DOHH2 (cell line): ENCODE measurements around the gene POLR3GL.

ENCODE experiments used
- CTCF ChIP-seq: fragments of 200-600 bp; sonication (generic); IDR thresholded peaks from one replicate; pipeline ENCODE4 v1.5.1; 2014; ENCODE audit warnings: antibody characterized with exemption, mild to moderate bottlenecking, low read depth, low read length; ENCODE audit not compliant: poor library complexity, severe bottlenecking
- EZH2phosphoT487 ChIP-seq: fragments of 200-600 bp; sonication (generic); IDR thresholded peaks from 2 replicates; pipeline ENCODE4 v1.6.1; 2017; ENCODE audit warnings: borderline replicate concordance, mild to moderate bottlenecking, antibody characterized with exemption, low read length, moderate library complexity, mixed read lengths

- TF ChIP-seq CTCF = no peak
- no peak for TF ChIP-seq EZH2phosphoT487
Observed at GRCh38 chr1:145985129-145985501, 20.6 kb downstream of the POLR3GL start.
